ENCODE measurements around the gene MED4.
"Not testable (repeated sequence)": the region's sequence is repeated elsewhere in the genome, so short reads cannot be mapped to it uniquely, and the experiment has no call there.

Gene MED4

GRCh38 chr13:48093588-48093987, 1.3 kb downstream of the MED4 start:
- DNase-seq, result peak; percentile 11

- DNase-seq, result no peak
Measured at GRCh38 chr13:48086272-48086671, 8.6 kb downstream of the MED4 start.

- no peak for DNase-seq
Measured at GRCh38 chr13:48081739-48082138, 13.2 kb downstream of the MED4 start.

- DNase-seq, result peak; percentile 64
Measured at GRCh38 chr13:48078251-48078656, 16.6 kb downstream of the MED4 start.

GRCh38 chr13:48074006-48074405, 20.9 kb downstream of the MED4 start:
- no peak for DNase-seq

- DNase-seq, result no peak
Measured at GRCh38 chr13:48072787-48073186, 22.1 kb downstream of the MED4 start.

- no peak for DNase-seq
Measured at GRCh38 chr13:48072304-48072703, 22.6 kb downstream of the MED4 start.

GRCh38 chr13:48070942-48071341, 24.0 kb downstream of the MED4 start:
- no peak for DNase-seq

- no peak for DNase-seq
Measured at GRCh38 chr13:48069573-48069972, 25.3 kb downstream of the MED4 start.

GRCh38 chr13:48068952-48069351, 26.0 kb downstream of the MED4 start:
- DNase-seq, result no peak

GRCh38 chr13:48068036-48068435, 26.9 kb downstream of the MED4 start:
- DNase-seq, result peak; percentile 46

- peak; percentile 90 for DNase-seq
Measured at GRCh38 chr13:48066310-48066989, 28.5 kb downstream of the MED4 start.

GRCh38 chr13:48059951-48060350, 35.0 kb downstream of the MED4 start:
- not testable (repeated sequence) for DNase-seq

GRCh38 chr13:48058536-48058935, 36.4 kb downstream of the MED4 start:
- DNase-seq, result not testable (repeated sequence)

- no peak for DNase-seq
Measured at GRCh38 chr13:48055712-48056111, 39.2 kb downstream of the MED4 start.

GRCh38 chr13:48054601-48055000, 40.3 kb downstream of the MED4 start:
- no peak for DNase-seq

- no peak for DNase-seq
Measured at GRCh38 chr13:48050550-48050949, 44.4 kb downstream of the MED4 start.

- DNase-seq, result no peak
Measured at GRCh38 chr13:48043789-48044503, 51.0 kb downstream of the MED4 start.

GRCh38 chr13:48042894-48043293, 52.0 kb downstream of the MED4 start:
- no peak for DNase-seq

GRCh38 chr13:48040896-48041295, 54.0 kb downstream of the MED4 start:
- no peak for DNase-seq

- DNase-seq, result no peak
Measured at GRCh38 chr13:48040049-48040448, 54.9 kb downstream of the MED4 start.

GRCh38 chr13:48038761-48039160, 56.1 kb downstream of the MED4 start:
- DNase-seq, result no peak

- peak; percentile 97 for DNase-seq
Measured at GRCh38 chr13:48037346-48038173, 57.3 kb downstream of the MED4 start, which contains the start of gene NUDT15. TSS of gene NUDT15 (plus strand) at chr13:48037726. CDS start at chr13:48037747, 21 bp downstream.

- DNase-seq, result no peak
Measured at GRCh38 chr13:48029859-48030258, 65.0 kb downstream of the MED4 start.
